IPS-NIHi11 (cell line): ENCODE measurements around the gene DDIT3.
"Not testable (repeated sequence)": the region's sequence is repeated elsewhere in the genome, so short reads cannot be mapped to it uniquely, and the experiment has no call there.

Experiments used
- DNase-seq: peaks from one replicate; pipeline ENCODE4 v3.0.0; 2012; ENCODE audit warnings: mixed read lengths, low spot score

Gene DDIT3

GRCh38 chr12:57520053-57520818 is at the start of gene DDIT3:
Gene DDIT3, minus strand, starts transcription at chr12:57520514. Its CDS starts 3,108 bp downstream, at chr12:57517406.
- DNase-seq = peak; percentile 91

- no peak for DNase-seq
These were observed 49.5 kb upstream of the DDIT3 start for GRCh38 chr12:57569858-57570257.

DNA sequence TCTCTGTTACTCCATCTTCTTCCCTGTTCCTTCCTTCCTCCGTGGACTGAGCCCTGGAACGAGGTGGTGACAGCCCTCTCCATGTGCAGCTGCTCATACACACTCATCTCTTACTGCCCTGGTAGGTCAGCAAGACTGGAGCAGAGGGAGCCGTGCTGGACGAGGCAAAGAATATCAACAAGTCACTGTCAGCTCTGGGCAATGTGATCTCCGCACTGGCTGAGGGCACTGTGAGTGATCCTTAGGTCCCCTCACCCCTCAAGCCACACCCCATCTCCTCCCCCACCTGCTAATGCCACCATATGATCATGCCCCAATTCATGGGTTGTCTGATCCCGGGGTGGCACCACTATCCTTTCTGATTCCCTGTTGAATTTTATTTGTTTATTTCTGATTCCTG is 48.5 kb upstream of the DDIT3 start:
- DNase-seq = no peak

DNA sequence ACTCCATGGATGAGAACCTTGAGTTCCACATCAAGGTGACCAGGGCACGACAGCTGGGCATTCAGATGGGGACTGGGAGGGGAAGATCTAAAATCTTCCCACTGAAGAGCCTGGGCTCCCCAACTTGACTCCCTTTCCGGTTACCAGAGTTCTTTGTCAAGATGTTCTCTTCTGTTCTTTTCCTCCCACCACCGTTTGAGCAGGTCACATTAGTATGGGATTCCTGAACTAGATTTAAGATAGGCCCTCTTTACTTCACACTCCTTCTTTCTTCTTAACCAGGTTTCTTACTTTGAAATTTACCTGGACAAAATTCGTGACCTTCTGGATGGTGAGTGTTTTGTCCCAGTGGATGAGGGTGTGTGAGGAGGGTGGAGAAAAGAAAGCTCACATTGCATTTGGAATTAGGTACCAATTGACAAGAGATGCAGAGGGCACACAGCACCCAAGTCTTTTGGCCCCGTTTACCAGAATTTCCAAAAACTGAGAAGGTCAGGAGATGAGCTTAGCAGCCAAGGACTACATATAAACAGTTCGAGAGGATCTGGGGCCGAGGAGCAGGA is 43.9 kb upstream of the DDIT3 start:
- no peak for DNase-seq

DNA sequence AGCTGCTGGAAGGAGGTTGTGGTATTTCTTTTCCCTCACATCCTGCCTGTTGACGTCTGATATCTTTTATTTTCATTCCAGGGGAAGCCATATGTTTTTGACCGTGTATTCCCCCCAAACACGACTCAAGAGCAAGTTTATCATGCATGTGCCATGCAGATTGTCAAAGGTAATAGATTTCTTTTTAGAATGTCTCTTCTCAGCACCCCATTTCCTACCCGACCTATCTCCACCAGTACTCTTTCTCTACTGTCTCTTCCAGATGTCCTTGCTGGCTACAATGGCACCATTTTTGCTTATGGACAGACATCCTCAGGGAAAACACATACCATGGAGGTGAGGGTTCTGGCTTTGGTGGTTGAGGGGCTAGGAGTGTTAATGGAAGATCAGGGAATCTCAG is 43.0 kb upstream of the DDIT3 start:
- DNase-seq = no peak

- DNase-seq = not testable (repeated sequence)
These were observed 40.8 kb upstream of the DDIT3 start for GRCh38 chr12:57561117-57561516.

- no peak for DNase-seq
These were observed 40.2 kb upstream of the DDIT3 start for GRCh38 chr12:57560516-57560915.

- DNase-seq = no peak
These were observed 38.5 kb upstream of the DDIT3 start for GRCh38 chr12:57558864-57559263.

DNA sequence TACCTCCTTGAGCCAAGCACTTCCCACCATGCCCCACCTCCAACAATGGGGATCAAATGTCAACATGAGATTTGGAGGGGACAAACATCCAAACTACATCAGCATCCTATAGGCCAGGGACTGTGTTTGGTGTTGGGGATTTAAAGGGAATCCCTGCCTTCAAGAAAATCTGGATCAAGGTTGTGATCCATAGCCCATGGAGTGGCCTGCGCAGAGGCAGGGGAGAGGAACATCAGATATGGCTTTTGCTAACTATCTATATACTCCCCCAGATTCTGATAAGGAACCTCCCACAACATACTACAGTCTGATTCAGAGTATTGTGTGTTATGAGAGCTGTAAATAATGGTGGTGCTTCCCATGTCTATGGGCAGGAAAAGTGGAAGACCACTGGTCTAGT is 34.6 kb upstream of the DDIT3 start:
- no peak for DNase-seq

GRCh38 chr12:57554453-57554852 is 34.1 kb upstream of the DDIT3 start:
- no peak for DNase-seq

GRCh38 chr12:57553343-57554202 is 33.3 kb upstream of the DDIT3 start:
- DNase-seq = no peak

DNA sequence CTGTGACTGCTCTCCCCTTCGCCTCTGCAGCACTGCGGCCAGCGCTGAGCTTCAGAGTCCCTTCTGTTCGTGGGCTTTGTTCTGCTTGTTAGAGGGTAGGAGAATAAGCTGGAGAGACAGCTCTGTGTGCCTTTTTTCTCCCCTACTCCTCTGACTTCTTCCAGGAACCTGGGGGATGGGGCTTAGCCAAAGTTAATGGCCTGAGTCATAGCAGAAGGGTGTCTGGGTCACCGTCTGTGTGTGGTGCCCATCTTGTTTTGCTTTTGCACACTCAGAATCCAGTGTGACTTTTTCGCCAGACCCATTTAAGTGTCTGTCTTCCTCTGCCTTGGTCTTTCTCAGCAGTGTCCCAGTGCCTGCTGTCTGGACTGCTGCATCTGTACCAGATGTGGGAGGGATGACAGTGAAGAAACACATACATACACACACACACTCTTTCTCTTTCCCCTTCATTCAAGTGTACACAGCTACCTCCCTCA is 32.6 kb upstream of the DDIT3 start:
- DNase-seq = no peak

DNA sequence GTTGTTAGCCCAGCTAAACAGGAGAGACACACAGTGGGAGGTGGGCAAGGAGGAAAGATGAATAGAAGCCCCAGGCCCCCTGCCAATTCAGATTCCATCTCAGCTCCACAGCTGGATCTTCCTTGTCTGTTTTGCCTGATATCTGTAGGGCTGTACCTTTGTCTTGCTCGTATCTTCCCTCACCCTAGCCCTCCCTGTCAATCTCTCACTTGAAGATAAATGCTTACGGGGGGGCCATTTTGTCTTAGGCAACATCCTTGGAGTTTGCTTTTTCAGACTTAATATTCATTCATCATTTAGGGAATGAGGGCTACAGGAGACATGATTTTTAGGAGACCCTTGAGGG is 32.0 kb upstream of the DDIT3 start:
- no peak for DNase-seq

DNA sequence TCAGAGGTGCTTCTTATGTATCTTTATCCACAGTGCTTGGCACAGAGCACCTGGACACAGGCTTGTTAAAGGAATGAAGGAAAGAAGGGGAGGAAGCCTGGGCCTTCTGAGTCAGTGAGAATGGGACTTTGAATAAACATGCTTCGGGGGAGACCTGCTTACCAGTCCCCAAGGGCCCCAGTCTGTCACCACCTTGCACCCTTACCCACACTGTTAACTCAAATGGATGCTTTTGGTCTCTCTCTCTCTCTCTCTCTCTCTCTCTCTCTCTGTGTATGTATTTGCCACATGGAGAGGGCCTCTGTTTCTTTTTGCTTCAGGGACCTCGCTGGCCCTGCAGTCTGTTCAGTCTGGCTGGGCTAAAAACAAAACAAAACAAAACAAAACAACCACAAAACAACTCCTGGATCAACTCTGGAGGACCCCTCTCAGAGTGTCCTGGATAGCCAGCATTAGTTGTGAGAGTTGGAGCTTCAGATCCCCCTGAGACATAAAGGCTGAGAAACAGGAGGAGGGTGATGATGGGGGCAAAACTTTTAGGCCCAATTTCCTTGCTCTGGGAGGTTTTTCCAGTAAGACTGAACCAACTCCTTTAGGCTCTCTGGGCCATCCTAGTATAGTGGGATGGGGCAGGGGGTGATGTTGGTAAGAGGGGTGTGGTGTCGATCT is 31.5 kb upstream of the DDIT3 start:
- DNase-seq = no peak

GRCh38 chr12:57550641-57551549 is 30.6 kb upstream of the DDIT3 start:
- DNase-seq = no peak

DNA sequence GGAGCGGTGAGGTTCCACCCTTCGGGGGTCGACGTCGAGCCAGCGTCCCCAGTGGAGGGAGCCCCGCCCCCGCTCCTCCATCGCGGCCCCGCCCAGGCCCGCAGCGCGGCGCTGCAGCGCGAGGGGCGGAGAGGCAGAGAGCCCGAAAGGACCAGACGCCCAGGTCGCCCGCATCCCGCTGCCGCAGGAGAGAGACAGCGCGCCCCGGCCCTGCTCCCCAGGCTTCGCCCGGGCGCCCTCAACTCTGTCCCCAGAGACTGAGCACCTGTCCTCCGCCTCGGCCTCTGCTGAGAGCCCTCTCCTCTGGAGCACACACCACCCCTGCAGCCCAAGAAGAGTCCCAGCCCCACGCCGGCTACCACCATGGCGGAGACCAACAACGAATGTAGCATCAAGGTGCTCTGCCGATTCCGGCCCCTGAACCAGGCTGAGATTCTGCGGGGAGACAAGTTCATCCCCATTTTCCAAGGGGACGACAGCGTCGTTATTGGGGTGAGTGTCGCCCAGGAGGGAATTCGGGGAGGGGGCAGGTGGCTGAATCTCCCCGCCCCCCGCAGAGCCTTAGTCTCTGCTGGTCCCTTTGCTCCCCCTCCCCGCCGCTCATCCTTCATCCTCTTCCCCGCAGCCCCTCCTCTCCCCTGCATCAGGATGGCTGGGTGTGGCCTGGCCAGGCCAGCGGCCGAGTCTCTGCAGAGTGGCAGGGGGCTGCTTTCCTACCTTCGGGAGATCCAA is 29.8 kb upstream of the DDIT3 start, which contains the start of gene KIF5A:
Gene KIF5A (plus strand): TSS at position 136 of the 732 bp plus-strand sequence. CDS start 228 bp downstream, at position 364.
- DNase-seq = peak; percentile 90

- no peak for DNase-seq
These were observed 29.0 kb upstream of the DDIT3 start for GRCh38 chr12:57549203-57549908.

GRCh38 chr12:57548488-57548887 is 28.2 kb upstream of the DDIT3 start:
- DNase-seq = no peak

GRCh38 chr12:57548013-57548315 is 27.6 kb upstream of the DDIT3 start:
- DNase-seq = no peak
